GM23248 (cell line): ENCODE results near the gene EIF4G3.

Source experiments
- EZH2 ChIP-seq: fragments of 200-600 bp; sonication (generic); IDR thresholded peaks from 2 replicates; pipeline ENCODE4 v1.6.1; 2018; ENCODE audit warnings: antibody characterized with exemption, mild to moderate bottlenecking; ENCODE audit not compliant: insufficient read depth, poor library complexity, severe bottlenecking
- EZH2phosphoT487 ChIP-seq: fragments of 200-600 bp; sonication (generic); IDR thresholded peaks from 2 replicates; pipeline ENCODE4 v1.6.1; 2018; ENCODE audit warnings: antibody characterized with exemption, moderate library complexity, mild to moderate bottlenecking, low read depth; ENCODE audit not compliant: insufficient read depth

DNA sequence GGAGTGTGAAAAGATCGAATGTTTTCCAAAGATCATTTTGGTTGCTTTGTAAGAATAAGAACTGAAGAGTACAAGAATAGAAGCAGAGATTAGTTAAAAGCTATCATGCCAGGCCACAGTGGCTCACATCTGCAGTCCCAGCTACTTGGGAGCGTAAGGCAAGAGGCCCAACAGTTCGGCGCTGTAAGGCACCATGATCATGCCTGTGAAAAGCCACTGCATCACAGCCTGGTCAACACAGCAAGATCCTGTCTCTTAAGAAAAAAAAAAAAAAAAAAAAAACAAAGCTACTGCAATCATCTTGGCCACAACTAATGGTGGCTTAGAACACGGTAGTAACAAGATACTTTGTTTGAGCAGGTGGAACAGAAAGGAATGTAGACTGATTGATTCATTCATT lies 116.2 kb downstream of the EIF4G3 start:
- TF ChIP-seq EZH2 (no peak), EZH2phosphoT487 (no peak)
